GM12878 (cell line): ENCODE measurements around the gene NAMPT. TPM values are rescaled to one million over a fixed set of nuclear protein-coding genes. Genes with fewer than 3 reads are reported as not detected.

Experiments
- ATAC-seq: fragments of 200-7000 bp; cut with Tn5 transposase; 3 replicates; pipeline ENCODE4 v1.9.1; 2020; ENCODE audit warnings: mild to moderate bottlenecking, moderate library complexity
- BruUV-seq: library from RNA; stranded (reverse); fragments of 400-500 nt; replicated peaks from 2 replicates; lab custom pipeline; 2021; lab: Mats Ljungman, UMichigan
- CTCF ChIA-PET: fragments of 300-600 bp; sonication (Branson Sonifier 250); formaldehyde crosslinking; extraction: SDS; loops from one replicate; lab custom pipeline; 2021; ENCODE audit warnings: inconsistent platforms; lab: Yijun Ruan, JAX
- POLR2A ChIA-PET: fragments of 350-600 bp; formaldehyde crosslinking; extraction: SDS; loops from one replicate; lab custom pipeline; 2021; ENCODE audit warnings: inconsistent platforms; lab: Charles Lee
- RAD21 ChIA-PET: fragments of 300-600 bp; sonication (Branson Sonifier 250); formaldehyde crosslinking; loops from one replicate; lab custom pipeline; 2023; ENCODE audit warnings: antibody characterized with exemption; ENCODE audit not compliant: unreplicated experiment; lab: Charles Lee
- SMC1A ChIA-PET: fragments of 300-600 bp; sonication (Branson Sonifier 250); formaldehyde crosslinking; loops from one replicate; lab custom pipeline; 2023; ENCODE audit not compliant: unreplicated experiment, uncharacterized antibody; lab: Charles Lee
- DNase-seq: peaks from one replicate; pipeline ENCODE4 v3.0.0-alpha.2; 2011; ENCODE audit warnings: low read depth, low spot score
- FAIRE-seq: peaks from 3 replicates; lab custom pipeline; 2011; peaks lifted over from hg19 to GRCh38; lab: Jason Lieb, UNC
- H2AFZ ChIP-seq: 2 replicates; pipeline ENCODE4 v1.6.0; 2011; ENCODE audit warnings: low read depth, low read length, control low read depth; ENCODE audit not compliant: control insufficient read depth
- H3K27ac ChIP-seq: 2 replicates; pipeline ENCODE4 v1.5.1; 2011; ENCODE audit warnings: control low read depth; ENCODE audit not compliant: control insufficient read depth, insufficient read depth
- H3K27me3 ChIP-seq, 2 experiments: replicated peaks in 1 of 2; 2 replicates each; pipeline versions ENCODE4 v1.6.0 to v1.6.1; 2011; ENCODE audit warnings: low read length in 1 of 2; ENCODE audit not compliant: control insufficient read depth in 2 of 2, insufficient read depth in 2 of 2
- H3K36me3 ChIP-seq, 2 experiments: 2 replicates each; pipeline ENCODE4 v1.5.1; 2011; ENCODE audit warnings: low read length in 1 of 2; ENCODE audit not compliant: control insufficient read depth in 2 of 2, insufficient read depth in 2 of 2
- H3K4me1 ChIP-seq: 2 replicates; pipeline ENCODE4 v1.6.1; 2011; ENCODE audit warnings: mild to moderate bottlenecking, low read length, moderate library complexity, mixed read lengths; ENCODE audit not compliant: control insufficient read depth, insufficient read depth
- H3K4me2 ChIP-seq: 2 replicates; pipeline ENCODE4 v1.6.0; 2011; ENCODE audit warnings: control low read depth; ENCODE audit not compliant: control insufficient read depth, insufficient read depth
- H3K4me3 ChIP-seq: fragments of 200-600 bp; sonication (generic); 2 replicates; pipeline ENCODE4 v1.5.1; 2016
- H3K79me2 ChIP-seq: 2 replicates; pipeline ENCODE4 v1.6.0; 2011; ENCODE audit warnings: low read length; ENCODE audit not compliant: control insufficient read depth, insufficient read depth
- H3K9ac ChIP-seq: 2 replicates; pipeline ENCODE4 v1.8.0; 2011; ENCODE audit warnings: low read length, control low read depth, mixed read lengths; ENCODE audit not compliant: control insufficient read depth, insufficient read depth
- H3K9me3 ChIP-seq: replicated peaks from 3 replicates; pipeline ENCODE4 v1.5.1; 2011; ENCODE audit warnings: mild to moderate bottlenecking, low read length; ENCODE audit not compliant: control insufficient read depth, insufficient read depth
- H4K20me1 ChIP-seq: 2 replicates; pipeline ENCODE4 v1.6.0; 2011; ENCODE audit not compliant: control insufficient read depth, insufficient read depth
- CHD4 ChIP-seq: fragments of 200-600 bp; sonication (generic); IDR thresholded peaks from 2 replicates; pipeline ENCODE4 v1.6.1; 2016; ENCODE audit warnings: mild to moderate bottlenecking
- SMAD1 ChIP-seq: fragments of 450-650 bp; IDR thresholded peaks from 2 replicates; pipeline ENCODE4 v1.6.1; 2018; ENCODE audit warnings: mild to moderate bottlenecking, low read depth; ENCODE audit not compliant: partially characterized antibody
- ZBTB40 ChIP-seq: fragments of 450-650 bp; IDR thresholded peaks from 2 replicates; pipeline ENCODE4 v1.6.1; 2016; ENCODE audit warnings: mild to moderate bottlenecking, moderate library complexity, borderline replicate concordance
- WGBS: methylation state at CpG from one replicate; pipeline ENCODE4 v1.1.6; 2016; ENCODE audit warnings: low lambda C conversion rate; ENCODE audit not compliant: insufficient replicate concordance, insufficient coverage; ENCODE audit errors: missing lambda C conversion rate; 5-methylcytosine and 5-hydroxymethylcytosine counted together
- in situ Hi-C: fragments of 300-500 bp; cut with MboI; formaldehyde crosslinking; loops from 9 replicates; pipeline ENCODE4 v1.14.3; 2018; ENCODE audit warnings: mixed read lengths
- intact Hi-C: fragments of 100-400 bp; cut with micrococcal nuclease; formaldehyde crosslinking; loops from one replicate; pipeline ENCODE4 v1.14.2; 2022; ENCODE audit not compliant: unreplicated experiment
- polyA plus RNA-seq, 11 experiments: library from polyadenylated mRNA; depleted of rRNA in 4 of 11; unstranded in 6 of 11; stranded (reverse) in 5 of 11; fragments of >200 nt; fragmentation: Nextera tagmentation in 4 of 11; fragmentation: Illumina TruSeq in 1 of 11; extraction: Ambion mirVana in 4 of 11; extraction: Trizol in 1 of 11; gene quantifications; 1 replicate in 1 of 11; 2 replicates in 10 of 11; pipeline versions ENCODE4 v1.2.1 to v1.2.3, GENCODE V29; 2011 to 2016; ENCODE audit warnings: inconsistent platforms in 2 of 11, missing spikeins in 2 of 11, low read depth in 1 of 11
- total RNA-seq, 4 experiments: library from RNA; depleted of rRNA in 3 of 4; stranded (reverse); fragments of >200 nt in 3 of 4; fragmentation: Illumina TruSeq in 1 of 4; extraction: Trizol in 1 of 4; gene quantifications; 2 replicates each; pipeline versions ENCODE4 v1.2.1 to v1.2.3, GENCODE V29; 2013 to 2021

The NAMPT gene
- total and polyA plus RNA-seq, 10 of the 15 experiments (the other 5 are each of a cell fraction or from before 2014, with no cell fraction given), result 28.3 to 173 (median 75.0) TPM

- peak overlapping the region; percentile 83 for H3K27ac ChIP-seq
- RAD21 ChIA-PET, result interaction anchor here (1.2 to 7.8 kb wide), 4 partner anchors 23 to 179 kb away, joined by 5 to 87 read pairs (median 32); no protein-coding TSS in a partner anchor
- no peaks in the 10 kb centered on the region for H3K27me3 ChIP-seq
- POLR2A ChIA-PET, result interaction anchor here (4.3 kb wide), 1 partner anchor 63 kb away, joined by 47 read pairs; no protein-coding TSS in a partner anchor
- no peaks in the 10 kb centered on the region for H4K20me1 ChIP-seq
- peak overlapping the region; percentile 82 for H3K4me3 ChIP-seq
- H3K36me3 ChIP-seq, result no peaks in the 10 kb centered on the region
- no peak overlapping the region for H2AFZ ChIP-seq
- in situ Hi-C loops, result loop anchor here (25.0 kb wide), 1 partner anchor 1271 kb away; the partner anchor contains the start of gene KMT2E
- no peaks in the 10 kb centered on the region for H3K9me3 ChIP-seq
- TF ChIP-seq SMAD1 (peak; percentile 32), CHD4 (no peak), ZBTB40 (peak; percentile 28; the same call in 1 of the 2 replicates)
- TF ChIP-seq, all 136 proteins: peak for 2
- Histone ChIP-seq H3K9ac (peak overlapping the region; percentile 83), H3K4me2 (peak overlapping the region; percentile 78; the same call in 1 of the 2 replicates), H3K79me2 (peaks cover 64% of the 10 kb centered on the region), H3K4me1 (no peaks in the 10 kb centered on the region; the same call in 1 of the 2 replicates)
- WGBS, result 22% methylated on average over 5 of the region's 5 CpGs
- ChIA-PET SMC1A (interaction anchor here (0.8 to 4.7 kb wide), 5 partner anchors 10 to 141 kb away, joined by 3 to 60 read pairs (median 20); no protein-coding TSS in a partner anchor), CTCF (interaction anchor here (1.0 to 1.2 kb wide), 3 partner anchors 104 to 179 kb away, joined by 3 to 5 read pairs (median 4); no protein-coding TSS in a partner anchor)
- ATAC-seq, result no peak
- intact Hi-C loops, result loop anchor here (2.0 to 10.0 kb wide), 3 partner anchors 103 to 1269 kb away; partner anchors contain the start of gene KMT2E
- no peak for DNase-seq
- BruUV-seq, result TSS peak; percentile 49
- FAIRE-seq, result no peak
Observed at GRCh38 chr7:106283501-106283830, 1.3 kb downstream of the NAMPT start.
